C4-2B (cell line): Measurements from ENCODE around the gene MKNK1.
A peak's percentile ranks its signal among the peaks of the same experiment; 100 is the strongest.

Experiments
- CTCF ChIP-seq: fragments of 450-650 bp; conservative IDR thresholded peaks from 2 replicates; pipeline ENCODE4 v1.5.1; 2017; ENCODE audit warnings: mild to moderate bottlenecking
- ZFX ChIP-seq: fragments of 450-650 bp; IDR thresholded peaks from 2 replicates; pipeline ENCODE4 v1.6.1; 2017

GRCh38 chr1:46528297-46528955 is 75.6 kb downstream of the MKNK1 start:
- peak; percentile 47 for TF ChIP-seq CTCF
- TF ChIP-seq ZFX, result no peak
